Measurements from ENCODE around the gene SHANK1.

SHANK1 gene

GRCh38 chr19:50657712-50658440 is 61.7 kb downstream of the SHANK1 start:
- DNase-seq, result no peak

- DNase-seq, result no peak
Measured at GRCh38 chr19:50657222-50657669, 62.4 kb downstream of the SHANK1 start.

- no peak for DNase-seq
Measured at GRCh38 chr19:50654882-50655281, 64.7 kb downstream of the SHANK1 start.

GRCh38 chr19:50652722-50653121 is 66.9 kb downstream of the SHANK1 start:
- DNase-seq, result no peak

- DNase-seq, result no peak
Measured at GRCh38 chr19:50651174-50651573, 68.4 kb downstream of the SHANK1 start.

- no peak for DNase-seq
Measured at GRCh38 chr19:50649433-50650391, 69.9 kb downstream of the SHANK1 start, which contains the start of gene C19orf81. Gene C19orf81 (plus strand): TSS chr19:50649445. CDS start chr19:50649445, 0 bp downstream.

- DNase-seq, result no peak
Measured at GRCh38 chr19:50648659-50649058, 70.9 kb downstream of the SHANK1 start.

GRCh38 chr19:50647879-50648615 is 71.6 kb downstream of the SHANK1 start:
- no peak for DNase-seq

GRCh38 chr19:50646074-50646807 is 73.4 kb downstream of the SHANK1 start:
- DNase-seq, result no peak

GRCh38 chr19:50645107-50645506 is 74.5 kb downstream of the SHANK1 start:
- DNase-seq, result no peak

- DNase-seq, result no peak
Measured at GRCh38 chr19:50644315-50644915, 75.2 kb downstream of the SHANK1 start.

GRCh38 chr19:50640368-50640767 is 79.2 kb downstream of the SHANK1 start:
- DNase-seq, result no peak

GRCh38 chr19:50639121-50640112 is 80.2 kb downstream of the SHANK1 start, which contains the start of gene SYT3:
Gene SYT3 (minus strand): TSS chr19:50639881. CDS start chr19:50637411, 2,470 bp downstream.
- DNase-seq, result no peak

GRCh38 chr19:50638600-50638999 is 81.0 kb downstream of the SHANK1 start:
- DNase-seq, result no peak

GRCh38 chr19:50636317-50637085 is 83.1 kb downstream of the SHANK1 start:
- DNase-seq, result no peak

GRCh38 chr19:50633973-50634372 is 85.6 kb downstream of the SHANK1 start:
- no peak for DNase-seq

- DNase-seq, result no peak
Measured at GRCh38 chr19:50633359-50633758, 86.2 kb downstream of the SHANK1 start.

- DNase-seq, result no peak
Measured at GRCh38 chr19:50632151-50632835, 87.3 kb downstream of the SHANK1 start.

GRCh38 chr19:50629801-50630200 is 89.8 kb downstream of the SHANK1 start:
- DNase-seq, result no peak
